Astrocyte (in vitro differentiated cells and primary cell): ENCODE measurements around the gene GPN3.

ENCODE experiments used
- CTCF ChIP-seq: IDR thresholded peaks from 2 replicates; pipeline ENCODE4 v1.5.1; 2011; ENCODE audit warnings: low read depth, mild to moderate bottlenecking, inconsistent platforms, low read length, moderate library complexity; ENCODE audit not compliant: insufficient read depth
- EZH2 ChIP-seq: IDR thresholded peaks from 2 replicates; pipeline ENCODE4 v1.6.1; 2012; ENCODE audit warnings: mild to moderate bottlenecking, low read length, inconsistent platforms; ENCODE audit not compliant: insufficient read depth

- TF ChIP-seq CTCF = no peak
- TF ChIP-seq EZH2 = no peak
Measured at GRCh38 chr12:110475426-110475825, 7.4 kb upstream of the GPN3 start.
